ENCODE data around the gene RNF126. TPM values are rescaled to one million over a fixed set of nuclear protein-coding genes. Genes with fewer than 3 reads are reported as not detected.
A peak's percentile ranks its signal among the peaks of the same experiment; 100 is the strongest.
"Not testable (repeated sequence)": the region's sequence is repeated elsewhere in the genome, so short reads cannot be mapped to it uniquely, and the experiment has no call there.

RNF126 gene
- total and polyA plus RNA-seq, 2 of the 4 experiments (the other 2 are of a cell fraction), result 7.0 to 27.4 TPM

- TF ChIP-seq RFX5 (IDR thresholded peaks at IDR 0.05; ENCODE audit: low read depth, low read length) (no peak), NFE2L2 (IDR thresholded peaks at IDR 0.05; ENCODE audit: low read depth, low read length) (no peak)
These were observed 40.8 kb upstream of the RNF126 start (continued) for GRCh38 chr19:703651-704446.

- BruUV-seq (replicated peaks), result no TSS peak
- H3K14ac ChIP-seq (replicated peaks; ENCODE audit: low read depth, low read length), result no peak overlapping the region
- POLR2A ChIA-PET (ENCODE audit: unreplicated experiment), result interaction anchor here (0.6 kb wide), 1 partner anchor 67 kb away, joined by 4 read pairs; no protein-coding TSS in a partner anchor
These were observed 40.3 kb upstream of the RNF126 start for GRCh38 chr19:703329-703650.

DNA sequence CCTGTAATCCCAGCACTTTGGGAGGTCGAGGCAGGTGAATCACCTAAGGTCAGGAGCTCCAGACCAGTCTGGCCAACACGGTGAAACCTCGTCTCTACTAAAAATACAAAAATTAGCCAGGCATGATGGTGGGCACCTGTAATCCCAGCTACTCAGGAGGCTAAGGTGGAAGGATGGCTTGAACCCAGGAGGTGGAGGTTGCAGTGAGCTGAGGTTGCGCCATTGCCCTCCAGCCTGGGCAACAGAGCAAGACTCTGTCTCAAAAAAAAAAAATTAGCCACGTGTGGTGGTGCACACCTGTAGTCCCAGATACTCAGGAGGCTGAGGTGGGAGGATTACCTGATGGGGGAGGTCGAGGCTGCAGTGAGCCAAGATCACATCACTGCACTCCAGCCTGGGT lies 39.8 kb upstream of the RNF126 start:
- intact Hi-C loops (cut with micrococcal nuclease); H3K23ac ChIP-seq (ENCODE audit: low read depth, low read length); ATAC-seq (ENCODE audit: low read depth); H3K36me3 ChIP-seq (ENCODE audit: control insufficient read depth, insufficient read depth, low read length); H3K4me3 ChIP-seq (ENCODE audit: insufficient read depth, low read depth, low read length); H3K79me1 ChIP-seq (ENCODE audit: low read depth in 1 of 2, low read length in 2 of 2); H2BK15ac ChIP-seq (ENCODE audit: low read depth, low read length); H4K5ac ChIP-seq (ENCODE audit: low read depth, low read length); H2AK5ac ChIP-seq (ENCODE audit: low read depth, low read length); in situ Hi-C loops (cut with MboI; ENCODE audit: low sequenced_read_pairs); H4K20me1 ChIP-seq (ENCODE audit: insufficient read depth, low read length); H3K18ac ChIP-seq (ENCODE audit: low read depth, low read length); BruUV-seq (replicated peaks); H3K4me2 ChIP-seq (ENCODE audit: low read depth, low read length); H4K8ac ChIP-seq (ENCODE audit: low read depth in 2 of 2, low read length in 2 of 2); DNase-seq; H2BK120ac ChIP-seq (ENCODE audit: low read depth, low read length); H3K9me1 ChIP-seq (ENCODE audit: insufficient read depth, low read length); H2AFZ ChIP-seq (replicated peaks; ENCODE audit: low read length, poor library complexity); H2AK9ac ChIP-seq (replicated peaks; ENCODE audit: low read depth, low read length, poor library complexity); H3K9me3 ChIP-seq (ENCODE audit: control insufficient read depth, insufficient read depth, low read length); H2BK20ac ChIP-seq (ENCODE audit: low read depth, low read length); H3K4me1 ChIP-seq (ENCODE audit: control insufficient read depth, insufficient read depth, low read length); CTCF ChIA-PET; H3K14ac ChIP-seq (replicated peaks; ENCODE audit: low read depth, low read length); H3K9ac ChIP-seq (ENCODE audit: low read depth, low read length); H3K27me3 ChIP-seq (ENCODE audit: control insufficient read depth, insufficient read depth, low read length); dilution Hi-C loops (cut with HindIII; ENCODE audit: low sequenced_read_pairs, unreplicated experiment); H4K91ac ChIP-seq (ENCODE audit: insufficient read depth, low read depth, low read length); H3K56ac ChIP-seq (ENCODE audit: extremely low read depth, insufficient read depth, low read length); H2BK5ac ChIP-seq (ENCODE audit: low read depth, low read length, poor library complexity, severe bottlenecking); H3K4ac ChIP-seq (ENCODE audit: low read depth, low read length); H3K27ac ChIP-seq (ENCODE audit: insufficient read depth, low read length): not testable (repeated sequence)
- POLR2A ChIA-PET (ENCODE audit: unreplicated experiment), result interaction anchor here (0.6 kb wide), 1 partner anchor 67 kb away, joined by 4 read pairs; no protein-coding TSS in a partner anchor
- no CpG with 5 or more reads among the region's 6 CpGs for WGBS, 2 experiments (ENCODE audit: extremely low coverage in 2 of 2, insufficient read length in 1 of 2)

More at GRCh38 chr19:703329-703650, 40.3 kb upstream of the RNF126 start:
- no peak overlapping the region for H3K23ac ChIP-seq (ENCODE audit: low read depth, low read length)
- no peak overlapping the region for H4K8ac ChIP-seq (ENCODE audit: low read depth in 2 of 2, low read length in 2 of 2)
- no peak overlapping the region for H3K27ac ChIP-seq (ENCODE audit: insufficient read depth, low read length)
- H3K36me3 ChIP-seq (ENCODE audit: control insufficient read depth, insufficient read depth, low read length), result no peaks in the 10 kb centered on the region
- CTCF ChIA-PET, result no interaction called here
- no peak overlapping the region for H3K9ac ChIP-seq (ENCODE audit: low read depth, low read length)
- DNase-seq (no peak), ATAC-seq (ENCODE audit: low read depth) (no peak)
- no peak overlapping the region for H2AK5ac ChIP-seq (ENCODE audit: low read depth, low read length)
- no peak overlapping the region; the same call in 1 of the 2 replicates for H4K5ac ChIP-seq (ENCODE audit: low read depth, low read length)
- no peak overlapping the region for H3K18ac ChIP-seq (ENCODE audit: low read depth, low read length)
- in situ Hi-C loops (cut with MboI; ENCODE audit: low sequenced_read_pairs), result no loop called here
- H3K9me1 ChIP-seq (ENCODE audit: insufficient read depth, low read length), result no peaks in the 10 kb centered on the region
- no peak overlapping the region for H3K56ac ChIP-seq (ENCODE audit: extremely low read depth, insufficient read depth, low read length)
- H4K91ac ChIP-seq (ENCODE audit: insufficient read depth, low read depth, low read length), result no peak overlapping the region
- peaks cover 3% of the 10 kb centered on the region; the same call in 1 of the 2 replicates for H3K4me1 ChIP-seq (ENCODE audit: control insufficient read depth, insufficient read depth, low read length)
- H3K4ac ChIP-seq (ENCODE audit: low read depth, low read length), result no peak overlapping the region
- TF ChIP-seq, protein P1, sequence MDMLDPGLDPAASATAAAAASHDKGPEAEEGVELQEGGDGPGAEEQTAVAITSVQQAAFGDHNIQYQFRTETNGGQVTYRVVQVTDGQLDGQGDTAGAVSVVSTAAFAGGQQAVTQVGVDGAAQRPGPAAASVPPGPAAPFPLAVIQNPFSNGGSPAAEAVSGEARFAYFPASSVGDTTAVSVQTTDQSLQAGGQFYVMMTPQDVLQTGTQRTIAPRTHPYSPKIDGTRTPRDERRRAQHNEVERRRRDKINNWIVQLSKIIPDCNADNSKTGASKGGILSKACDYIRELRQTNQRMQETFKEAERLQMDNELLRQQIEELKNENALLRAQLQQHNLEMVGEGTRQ (IDR thresholded peaks at IDR 0.05; ENCODE audit: low read depth, low read length), result no peak
- no peak overlapping the region for H2BK20ac ChIP-seq (ENCODE audit: low read depth, low read length)
- H3K27me3 ChIP-seq (ENCODE audit: control insufficient read depth, insufficient read depth, low read length), result peaks cover 6% of the 10 kb centered on the region; the same call in 1 of the 2 replicates
- H4K20me1 ChIP-seq (ENCODE audit: insufficient read depth, low read length), result no peaks in the 10 kb centered on the region; the same call in 1 of the 2 replicates
- H3K9me3 ChIP-seq (ENCODE audit: control insufficient read depth, insufficient read depth, low read length), result no peaks in the 10 kb centered on the region
- H3K4me3 ChIP-seq (ENCODE audit: insufficient read depth, low read depth, low read length), result no peak overlapping the region
- H3K4me2 ChIP-seq (ENCODE audit: low read depth, low read length), result no peak overlapping the region
- no peak overlapping the region for H2BK15ac ChIP-seq (ENCODE audit: low read depth, low read length)
- no peak overlapping the region for H2BK5ac ChIP-seq (ENCODE audit: low read depth, low read length, poor library complexity, severe bottlenecking)
- H2AFZ ChIP-seq (replicated peaks; ENCODE audit: low read length, poor library complexity), result peak overlapping the region; percentile 35
- no peak overlapping the region for H2BK120ac ChIP-seq (ENCODE audit: low read depth, low read length)
- H2AK9ac ChIP-seq (replicated peaks; ENCODE audit: low read depth, low read length, poor library complexity), result no peak overlapping the region
- dilution Hi-C loops (cut with HindIII; ENCODE audit: low sequenced_read_pairs, unreplicated experiment), result no loop called here
- no peaks in the 10 kb centered on the region for H3K79me1 ChIP-seq (ENCODE audit: low read depth in 1 of 2, low read length in 2 of 2)
- intact Hi-C loops (cut with micrococcal nuclease), result no loop called here
- WGBS, 2 experiments (ENCODE audit: extremely low coverage in 2 of 2, insufficient read length in 1 of 2), result 46% methylated on average over 2 of the region's 4 CpGs; no CpG with 5 or more reads in 1 of the 2 experiments
